ENCODE results near the gene KDM1A. TPM values are rescaled to one million over a fixed set of nuclear protein-coding genes. Genes with fewer than 3 reads are reported as not detected.

Gene KDM1A
- total and polyA plus RNA-seq, 2 donors (not counting 1 experiment from before 2014, with no cell fraction given): 30.2 to 47.4 TPM

GRCh38 chr1:23018661-23019093 is 591 bp upstream of the KDM1A start:
- H3K9me3 ChIP-seq (ENCODE audit: control extremely low read depth in 1 of 3, control insufficient read depth in 2 of 3, insufficient read depth in 1 of 3, low read length in 2 of 3): peaks cover 0 to 1% (median 0%) of the 10 kb centered on the region in 3 donors
- no CpG with 5 or more reads among the region's 10 CpGs for WGBS (ENCODE audit: insufficient coverage)
- H3K79me2 ChIP-seq (ENCODE audit: control insufficient read depth, insufficient read depth, low read length): peaks cover 57% of the 10 kb centered on the region
- no peaks in the 10 kb centered on the region for H3K27me3 ChIP-seq (replicated peaks in 1 of 4; ENCODE audit: control extremely low read depth in 1 of 4, control insufficient read depth in 3 of 4, insufficient read depth in 4 of 4, low read length in 3 of 4)
- ChIA-PET CTCF (interaction anchor here (0.5 kb wide), 1 partner anchor 84 kb away, joined by 4 read pairs; no protein-coding TSS in a partner anchor), POLR2A (no interaction called here)
- intact Hi-C loops (cut with micrococcal nuclease): loop anchor here (1.0 kb wide), 1 partner anchor 150 kb away; the partner anchor contains the start of gene LUZP1
- H3K9ac ChIP-seq (ENCODE audit: low read length): peak overlapping the region; percentile 90
- H3K4me1 Mint-ChIP-seq: peaks cover 38% of the 10 kb centered on the region
- TF ChIP-seq EZH2 (IDR thresholded peaks at IDR 0.05; ENCODE audit: borderline replicate concordance, insufficient read depth, low read depth, low read length, poor library complexity, severe bottlenecking) (no peak), CTCF (IDR thresholded peaks at IDR 0.05) (no peak)
- no peak for DNase-seq
- H3K4me2 ChIP-seq (replicated peaks; ENCODE audit: low read depth, low read length, poor library complexity, severe bottlenecking): peak overlapping the region; percentile 82
- no peaks in the 10 kb centered on the region for H3K36me3 ChIP-seq (replicated peaks in 1 of 2; ENCODE audit: control extremely low read depth in 1 of 2, control insufficient read depth in 1 of 2, extremely low read depth in 1 of 2, insufficient read depth in 2 of 2, low read length in 1 of 2)
- H3K4me1 ChIP-seq (ENCODE audit: control insufficient read depth in 2 of 2, insufficient read depth in 2 of 2, low read length in 2 of 2): peaks cover 12 to 15% of the 10 kb centered on the region in 2 donors
- peak overlapping the region; percentile 71 to 92 (median 75) for H3K4me3 ChIP-seq (ENCODE audit: control extremely low read depth in 1 of 5, extremely low read depth in 1 of 5, insufficient read depth in 1 of 5, low read depth in 2 of 5, low read length in 4 of 5)
- H4K20me1 ChIP-seq (ENCODE audit: control insufficient read depth, insufficient read depth, low read length, poor library complexity, severe bottlenecking): peaks cover 7% of the 10 kb centered on the region
- peak overlapping the region; percentile 97 for H3K4me3 Mint-ChIP-seq
- H3K27ac ChIP-seq (ENCODE audit: low read length in 2 of 2): peak overlapping the region; percentile 7 to 81
- peaks cover 3% of the 10 kb centered on the region for H3K9me3 Mint-ChIP-seq (ENCODE audit: insufficient read depth)
- H3K27ac Mint-ChIP-seq: peak overlapping the region; percentile 94
- peak overlapping the region; percentile 96 for H2AFZ ChIP-seq (ENCODE audit: insufficient read depth, low read depth, low read length, poor library complexity, severe bottlenecking)
- peaks cover 3% of the 10 kb centered on the region for H3K27me3 Mint-ChIP-seq
- no peak for ATAC-seq (ENCODE audit: low read depth)

- H3K4me1 Mint-ChIP-seq: peaks cover 45% of the 10 kb centered on the region
These were observed 776 bp downstream of the KDM1A start for GRCh38 chr1:23019863-23020625.

More at GRCh38 chr1:23019863-23020625, 776 bp downstream of the KDM1A start:
- Mint-ChIP-seq H3K9me3 (ENCODE audit: insufficient read depth) (peaks cover 3% of the 10 kb centered on the region), H3K4me3 (peak overlapping the region; percentile 99), H3K27ac (peak overlapping the region; percentile 94), H3K27me3 (no peaks in the 10 kb centered on the region)
- peak overlapping the region; percentile 16 to 81 for H3K27ac ChIP-seq (ENCODE audit: low read length in 2 of 2)
- H3K79me2 ChIP-seq (ENCODE audit: control insufficient read depth, insufficient read depth, low read length): peaks cover 71% of the 10 kb centered on the region
- peak overlapping the region; percentile 90 for H3K9ac ChIP-seq (ENCODE audit: low read length)
- H4K20me1 ChIP-seq (ENCODE audit: control insufficient read depth, insufficient read depth, low read length, poor library complexity, severe bottlenecking): peaks cover 18% of the 10 kb centered on the region
- H3K4me2 ChIP-seq (replicated peaks; ENCODE audit: low read depth, low read length, poor library complexity, severe bottlenecking): peak overlapping the region; percentile 82
- peak; percentile 5 for ATAC-seq (ENCODE audit: low read depth)
- DNase-seq: peak; percentile 47
- intact Hi-C loops (cut with micrococcal nuclease): loop anchor here (1.0 kb wide), 1 partner anchor 148 kb away; the partner anchor contains the start of gene LUZP1
- no peaks in the 10 kb centered on the region for H3K36me3 ChIP-seq (replicated peaks in 1 of 2; ENCODE audit: control extremely low read depth in 1 of 2, control insufficient read depth in 1 of 2, extremely low read depth in 1 of 2, insufficient read depth in 2 of 2, low read length in 1 of 2)
- H3K4me1 ChIP-seq (ENCODE audit: control insufficient read depth in 2 of 2, insufficient read depth in 2 of 2, low read length in 2 of 2): peaks cover 12 to 15% of the 10 kb centered on the region in 2 donors
- POLR2A ChIA-PET: interaction anchor here (0.5 to 0.7 kb wide), 2 partner anchors 405 to 702 kb away, joined by 4 read pairs; no protein-coding TSS in a partner anchor
- H3K27me3 ChIP-seq (replicated peaks in 1 of 4; ENCODE audit: control extremely low read depth in 1 of 4, control insufficient read depth in 3 of 4, insufficient read depth in 4 of 4, low read length in 3 of 4): no peaks in the 10 kb centered on the region
- peak overlapping the region; percentile 96 for H2AFZ ChIP-seq (ENCODE audit: insufficient read depth, low read depth, low read length, poor library complexity, severe bottlenecking)
- CTCF ChIA-PET: no interaction called here
- peak overlapping the region; percentile 71 to 87 (median 75) for H3K4me3 ChIP-seq (ENCODE audit: control extremely low read depth in 1 of 5, extremely low read depth in 1 of 5, insufficient read depth in 1 of 5, low read depth in 2 of 5, low read length in 4 of 5)
- TF ChIP-seq EZH2 (IDR thresholded peaks at IDR 0.05; ENCODE audit: borderline replicate concordance, insufficient read depth, low read depth, low read length, poor library complexity, severe bottlenecking) (no peak), CTCF (IDR thresholded peaks at IDR 0.05) (no peak)
- 2% methylated on average over 30 of the region's 42 CpGs for WGBS (ENCODE audit: insufficient coverage)
- H3K9me3 ChIP-seq (ENCODE audit: control extremely low read depth in 1 of 3, control insufficient read depth in 2 of 3, insufficient read depth in 1 of 3, low read length in 2 of 3): peaks cover 0 to 1% (median 0%) of the 10 kb centered on the region in 3 donors
